GM19025 (cell line): ENCODE measurements around the gene MCEMP1.
"Not testable (repeated sequence)": the region's sequence is repeated elsewhere in the genome, so short reads cannot be mapped to it uniquely, and the experiment has no call there.

Source experiments
- ATAC-seq: cut with Tn5 transposase; IDR thresholded peaks from one replicate; pipeline ENCODE4 v1.9.1; 2021; ENCODE audit warnings: mild to moderate bottlenecking, low read depth, moderate library complexity; ENCODE audit not compliant: unreplicated experiment

Gene MCEMP1

DNA sequence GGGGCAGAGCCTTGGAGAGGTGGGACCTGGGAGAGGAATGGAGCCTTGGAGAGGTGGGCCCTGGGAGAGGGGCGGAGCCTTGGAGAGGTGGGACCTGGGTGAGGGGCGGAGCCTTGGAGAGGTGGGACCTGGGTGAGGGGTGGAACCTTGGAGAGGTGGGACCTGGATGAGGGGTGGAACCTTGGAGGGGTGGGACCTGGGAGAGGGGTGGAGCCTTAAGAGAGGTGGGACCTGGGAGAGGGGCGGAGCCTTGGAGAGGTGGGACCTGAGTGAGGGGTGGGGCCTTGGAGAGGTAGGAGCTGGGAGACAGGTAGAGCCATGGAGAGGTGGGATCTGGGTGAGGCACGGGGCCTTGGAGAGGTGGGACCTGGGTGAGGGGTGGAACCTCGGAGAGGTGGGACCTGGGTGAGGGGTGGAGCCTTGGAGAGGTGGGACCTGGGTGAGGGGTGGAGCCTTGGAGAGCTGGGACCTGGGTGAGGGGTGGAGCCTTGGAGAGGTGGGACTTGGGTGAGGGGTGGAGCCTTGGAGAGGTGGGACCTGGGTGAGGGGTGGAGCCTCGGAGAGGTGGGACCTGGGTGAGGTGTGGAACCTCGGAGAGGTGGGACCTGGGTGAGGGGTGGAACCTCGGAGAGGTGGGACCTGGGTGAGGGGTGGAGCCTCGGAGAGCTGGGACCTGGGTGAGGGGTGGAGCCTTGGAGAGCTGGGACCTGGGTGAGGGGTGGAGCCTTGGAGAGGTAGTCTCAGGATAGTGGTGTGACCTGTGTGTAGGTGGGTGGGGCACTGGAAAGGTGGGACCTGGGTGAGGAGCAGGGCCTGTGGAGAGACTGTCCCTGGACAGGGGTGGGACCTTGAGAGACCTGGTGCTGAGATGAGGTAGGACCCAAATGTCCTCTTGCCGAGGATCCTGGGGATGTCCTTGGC, 33.0 kb upstream of the MCEMP1 start:
- ATAC-seq, result not testable (repeated sequence)

DNA sequence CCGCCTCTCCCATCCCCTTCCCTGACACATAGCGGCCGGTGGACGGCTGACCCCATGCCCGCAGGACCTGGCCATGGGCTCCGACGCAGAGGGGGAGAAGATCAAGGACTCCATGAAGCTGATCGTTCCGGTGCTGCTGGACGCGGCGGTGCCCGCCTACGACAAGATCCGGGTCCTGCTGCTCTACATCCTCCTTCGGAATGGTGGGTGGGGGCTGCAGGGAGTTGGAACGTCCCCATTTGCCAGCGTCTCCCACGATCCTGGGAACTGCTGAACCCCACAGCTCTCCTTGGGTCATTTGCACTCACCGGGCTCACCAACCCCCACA, 32.4 kb upstream of the MCEMP1 start:
- no peak for ATAC-seq

DNA sequence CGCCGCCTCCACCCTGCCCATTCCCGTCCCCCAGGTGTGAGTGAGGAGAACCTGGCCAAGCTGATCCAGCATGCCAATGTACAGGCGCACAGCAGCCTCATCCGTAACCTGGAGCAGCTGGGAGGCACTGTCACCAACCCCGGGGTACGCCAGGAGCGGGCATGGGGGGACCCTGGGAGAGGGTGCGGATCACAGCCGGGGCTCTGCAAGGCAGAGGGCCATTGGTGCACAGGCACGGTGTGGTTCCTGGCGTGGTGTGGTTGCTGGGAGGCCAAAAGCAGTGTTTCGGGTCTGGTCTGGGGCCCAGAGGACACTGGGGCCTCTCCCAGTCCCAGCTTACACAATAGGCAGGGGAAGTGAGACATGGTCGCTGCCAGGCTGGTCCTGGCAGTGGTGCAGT, 31.7 kb upstream of the MCEMP1 start:
- no peak for ATAC-seq

DNA sequence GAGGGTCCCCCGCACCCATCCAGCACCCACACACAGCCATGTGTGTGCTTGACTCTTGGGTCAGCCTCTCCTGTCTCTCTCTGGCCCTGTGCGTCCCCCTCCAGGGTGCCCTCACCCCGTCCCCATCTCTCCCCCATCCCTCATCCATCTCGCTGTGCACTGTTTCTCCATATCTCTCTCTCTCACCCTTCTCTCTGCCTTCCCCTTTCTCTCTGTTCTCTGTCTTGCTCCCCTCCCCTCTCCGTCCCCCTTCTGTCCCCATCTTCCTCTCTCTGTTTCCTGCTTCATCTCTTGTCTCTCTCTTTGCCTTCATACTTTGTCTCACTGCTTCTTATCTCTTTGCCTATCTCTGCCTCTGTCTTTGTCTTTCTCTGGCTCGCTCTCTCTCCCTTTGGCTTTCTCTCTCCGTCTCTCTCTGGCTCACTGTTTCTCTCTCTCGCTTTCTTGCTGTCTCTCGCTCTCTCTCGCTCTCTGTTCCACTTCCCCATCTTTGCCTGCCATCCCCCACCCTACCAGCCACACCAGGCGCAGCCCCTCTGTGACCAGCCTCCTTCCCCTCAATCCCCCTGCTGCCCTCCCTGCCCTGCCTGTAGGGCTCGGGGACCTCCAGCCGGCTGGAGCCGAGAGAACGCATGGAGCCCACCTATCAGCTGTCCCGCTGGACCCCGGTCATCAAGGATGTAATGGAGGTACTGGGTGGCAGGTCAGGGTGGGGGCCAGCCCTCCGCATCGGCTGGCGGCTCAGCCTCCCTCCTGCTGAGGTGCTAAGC, 31.0 kb upstream of the MCEMP1 start:
- no peak for ATAC-seq

DNA sequence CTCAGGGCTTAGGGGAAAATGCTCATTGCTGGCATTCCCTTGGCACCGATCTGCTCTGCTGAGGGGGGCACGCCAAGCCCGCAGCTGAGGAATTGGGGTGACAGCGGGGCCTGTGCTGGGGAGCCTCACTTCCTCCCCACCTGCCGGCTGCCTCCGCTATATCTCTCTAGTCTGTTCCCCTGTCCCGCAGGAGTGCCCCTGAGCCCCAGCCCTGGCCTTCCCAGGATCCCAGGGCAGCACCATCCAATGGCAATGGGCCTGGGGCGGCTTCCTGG, 30.5 kb upstream of the MCEMP1 start:
- no peak for ATAC-seq

DNA sequence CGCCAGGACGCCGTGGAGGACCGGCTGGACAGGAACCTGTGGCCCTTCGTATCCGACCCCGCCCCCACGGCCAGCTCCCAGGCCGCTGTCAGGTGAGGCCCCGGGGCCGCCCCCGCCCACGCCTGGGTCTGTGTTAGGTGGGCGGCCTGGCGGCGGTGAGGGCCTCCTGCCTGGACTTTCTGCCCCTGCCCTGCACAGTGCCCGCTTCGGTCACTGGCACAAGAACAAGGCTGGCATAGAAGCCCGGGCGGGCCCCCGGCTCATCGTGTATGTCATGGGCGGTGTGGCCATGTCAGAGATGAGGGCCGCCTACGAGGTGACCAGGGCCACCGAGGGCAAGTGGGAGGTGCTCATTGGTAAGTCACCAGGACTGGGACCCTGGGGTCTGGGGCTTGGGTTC, 29.7 kb upstream of the MCEMP1 start:
- no peak for ATAC-seq

DNA sequence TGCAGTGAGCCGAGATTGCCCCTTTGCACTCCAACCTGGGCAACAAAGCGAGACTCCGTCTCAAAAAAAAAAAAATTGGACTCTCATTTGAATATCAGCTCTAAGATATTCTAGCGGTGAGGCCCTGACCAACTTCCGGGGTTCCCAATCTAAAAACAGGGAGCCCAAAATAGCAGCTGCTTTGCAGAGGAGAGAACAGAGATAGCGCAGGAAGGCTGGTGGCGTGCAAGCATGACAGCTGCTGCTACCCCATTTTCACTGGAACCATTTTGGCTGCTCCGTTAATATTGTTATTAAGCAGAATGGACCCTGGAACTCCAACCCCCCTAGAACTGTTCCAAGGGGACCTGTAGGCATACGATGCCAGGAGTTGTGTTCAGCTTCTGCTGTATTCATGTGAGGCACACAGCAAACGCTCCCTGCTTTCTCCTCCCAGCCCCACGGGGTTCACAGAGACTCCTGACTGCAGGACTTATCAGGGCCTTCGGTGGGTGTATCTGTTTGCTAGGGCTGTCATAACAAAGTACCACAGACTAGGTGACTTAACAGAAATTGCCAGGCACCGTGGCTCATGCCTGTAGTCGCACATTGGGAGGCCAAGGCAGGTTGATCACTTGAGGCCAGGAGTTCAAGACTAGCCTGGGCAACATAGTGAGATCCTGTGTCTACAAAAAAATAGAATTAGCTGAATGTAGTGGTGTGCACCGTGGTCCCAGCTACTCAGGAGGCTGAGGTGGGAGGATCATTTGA, 28.4 kb upstream of the MCEMP1 start:
- ATAC-seq, result no peak

DNA sequence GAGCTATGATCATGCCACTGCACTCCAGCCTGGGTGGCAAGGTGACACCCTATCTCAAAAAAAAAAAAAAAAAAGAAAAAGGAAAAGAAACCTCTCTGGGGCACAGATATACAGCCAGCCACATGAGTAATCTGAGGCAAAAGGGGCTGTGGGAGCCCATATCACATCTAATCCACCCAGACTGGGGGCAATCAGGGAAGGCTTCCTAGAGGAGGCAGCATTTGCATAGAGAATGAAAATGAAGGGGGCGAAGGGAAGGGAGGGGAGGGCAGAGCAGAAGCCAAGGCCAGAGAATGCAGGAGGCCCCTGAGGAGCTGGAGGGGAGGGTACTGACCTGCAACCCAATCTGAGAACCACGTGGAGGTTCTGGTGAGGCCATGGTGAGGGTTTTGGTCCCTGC, 26.7 kb upstream of the MCEMP1 start:
- ATAC-seq, result no peak

DNA sequence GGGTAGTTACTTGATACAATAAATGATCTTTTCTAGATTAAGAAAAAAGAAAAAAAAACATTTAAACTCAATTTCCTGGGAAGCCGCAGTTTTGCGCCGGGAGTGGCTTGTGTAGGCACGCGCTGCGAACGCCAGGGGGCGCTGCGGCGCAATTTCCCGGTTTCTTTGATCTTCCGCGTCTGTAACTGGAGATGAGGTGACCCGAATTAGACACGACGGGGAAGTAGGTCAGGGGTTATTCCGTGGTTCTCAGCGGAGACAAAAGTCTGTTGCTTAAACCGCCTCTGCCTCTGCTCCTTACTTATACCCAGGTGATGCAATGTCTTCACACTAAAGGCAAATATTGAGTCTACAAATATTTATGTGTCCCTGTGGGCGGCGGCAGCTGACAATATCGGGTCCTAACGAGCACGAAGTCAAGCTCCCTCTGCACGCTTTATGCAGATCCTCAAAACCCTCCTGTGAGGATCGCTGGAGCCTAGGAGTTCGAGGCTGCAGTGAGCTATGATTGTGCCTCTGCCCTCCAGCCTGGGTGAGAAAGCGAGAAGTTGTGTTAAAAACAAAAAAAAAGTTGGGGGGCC, 24.7 kb upstream of the MCEMP1 start:
- no peak for ATAC-seq

DNA sequence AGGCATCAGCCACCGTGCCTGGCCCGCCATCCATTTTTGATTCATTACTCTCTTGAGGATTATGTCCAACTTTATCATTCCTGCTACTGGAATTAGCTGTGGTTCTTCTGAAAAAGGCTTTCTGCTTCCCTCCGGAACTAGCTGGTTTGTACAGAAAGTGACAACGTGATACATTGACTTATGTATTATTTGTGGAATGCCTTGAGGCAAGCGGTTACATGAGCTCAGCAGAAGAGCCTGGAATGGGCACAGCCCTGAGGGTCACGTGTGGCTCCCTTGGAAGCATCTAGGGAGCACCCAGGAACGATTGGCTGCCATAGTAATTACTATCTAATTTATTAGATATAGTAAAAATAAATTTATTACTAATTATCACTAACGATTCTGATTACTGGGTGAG, 22.5 kb upstream of the MCEMP1 start:
- ATAC-seq, result no peak

DNA sequence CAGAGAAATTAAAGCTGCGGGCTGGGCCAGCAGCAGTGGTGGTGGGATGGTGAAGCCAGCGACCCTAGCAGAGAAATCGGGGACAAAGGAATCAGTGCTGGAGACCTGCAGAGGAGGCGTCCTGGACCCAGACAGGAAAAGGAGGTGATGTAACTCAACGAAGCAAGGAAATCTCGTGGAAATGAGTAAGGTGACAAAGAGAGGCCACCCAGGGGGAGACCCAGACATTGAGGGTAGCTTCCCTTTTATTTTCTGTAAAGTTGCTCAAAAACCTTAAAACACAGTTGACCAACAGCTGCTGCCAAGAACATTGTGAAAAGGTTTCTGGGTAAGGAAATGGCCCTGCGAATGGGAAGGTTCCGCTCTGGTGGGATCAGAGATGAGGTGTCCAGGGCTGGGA, 21.3 kb upstream of the MCEMP1 start:
- ATAC-seq, result no peak

DNA sequence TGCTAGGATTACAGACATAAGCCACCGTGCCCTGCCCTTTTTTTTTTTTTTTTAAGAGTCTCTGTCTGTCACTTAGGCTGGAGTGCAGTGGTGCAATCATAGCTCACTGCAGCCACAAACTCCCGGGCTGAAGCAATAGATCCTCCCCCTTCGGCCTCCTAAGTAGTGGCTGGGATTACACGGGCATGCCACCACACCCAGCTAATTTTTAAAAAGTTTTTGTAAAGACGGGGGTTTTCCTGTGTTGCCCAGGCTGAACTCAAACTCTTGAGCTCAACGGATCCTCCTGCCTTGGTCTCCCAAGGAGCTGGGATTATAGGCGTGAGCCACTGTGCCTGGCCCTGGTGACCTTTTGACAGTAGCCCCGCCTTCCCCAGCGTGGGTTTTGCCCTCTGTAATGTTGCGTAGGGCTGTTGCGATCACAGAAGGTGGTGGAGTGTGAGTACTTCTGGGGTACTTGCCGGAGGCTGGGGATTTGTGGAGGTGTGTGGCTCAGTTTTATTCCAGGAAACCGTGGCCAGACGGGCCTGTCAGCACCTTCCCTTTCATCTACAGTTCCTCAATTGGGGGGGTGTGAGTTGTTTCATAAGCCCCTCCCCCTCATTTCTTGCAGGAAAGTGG, 19.6 kb upstream of the MCEMP1 start:
- no peak for ATAC-seq

DNA sequence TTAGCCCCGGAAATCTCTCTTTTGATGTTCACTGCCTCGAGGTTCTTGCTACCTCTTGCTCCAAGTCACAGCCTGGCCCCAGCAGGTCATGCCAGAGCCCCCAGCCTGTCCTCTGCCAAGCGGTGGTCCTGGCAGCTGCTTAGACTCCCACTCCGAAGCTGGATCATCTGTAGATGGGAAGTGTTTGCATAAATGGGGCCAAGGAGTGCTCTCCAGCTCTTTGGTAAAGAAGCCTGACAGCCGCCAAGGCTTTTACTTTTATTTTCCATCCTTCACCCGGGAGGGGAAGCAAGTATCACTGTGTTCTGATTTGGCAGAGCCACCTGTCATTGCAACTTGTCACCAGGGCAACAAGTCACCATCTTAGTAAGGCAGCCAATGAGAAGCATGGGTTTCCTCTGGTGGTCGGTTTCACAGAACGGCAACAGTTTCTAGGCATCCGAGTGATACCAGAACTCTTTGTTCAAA, 18.6 kb upstream of the MCEMP1 start:
- ATAC-seq, result peak; percentile 64

DNA sequence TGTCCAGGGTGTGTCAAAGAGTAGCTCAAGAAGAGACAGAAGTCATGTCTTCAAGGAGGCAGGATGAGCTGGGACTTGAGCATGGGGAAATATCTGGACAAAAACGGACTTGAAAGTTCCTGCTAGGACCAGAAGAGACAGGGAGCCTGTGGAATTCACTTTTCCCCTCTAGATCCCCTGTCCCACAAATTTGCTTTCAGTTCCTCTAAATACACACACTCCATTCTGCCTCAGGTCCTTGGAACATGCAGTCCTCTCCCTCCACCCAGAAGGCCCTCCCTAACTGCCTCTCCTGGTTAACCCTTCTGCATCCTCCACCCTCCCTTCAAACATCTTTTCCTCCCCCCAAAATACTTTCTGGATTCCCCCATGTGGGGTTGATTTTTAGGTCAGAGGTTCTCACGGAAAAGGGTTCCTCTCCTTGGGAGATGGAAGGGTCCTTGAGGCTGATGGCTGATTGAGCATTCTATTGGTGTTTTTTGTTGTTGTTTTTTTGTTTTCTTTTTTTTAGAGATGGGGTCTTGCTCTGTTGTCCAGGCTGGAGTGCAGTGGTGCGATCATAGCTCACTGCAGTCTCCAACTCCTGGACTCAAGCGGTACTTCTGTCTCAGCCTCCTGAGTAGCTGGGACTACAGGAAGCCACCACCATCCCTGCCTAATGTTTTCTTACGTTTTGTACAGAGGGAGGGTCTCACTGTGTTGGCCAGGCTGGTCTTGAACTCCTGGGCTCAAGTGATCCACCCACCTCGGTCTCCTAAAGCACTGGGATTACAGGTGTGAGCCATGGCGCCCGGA, 14.9 kb upstream of the MCEMP1 start:
- ATAC-seq, result no peak

DNA sequence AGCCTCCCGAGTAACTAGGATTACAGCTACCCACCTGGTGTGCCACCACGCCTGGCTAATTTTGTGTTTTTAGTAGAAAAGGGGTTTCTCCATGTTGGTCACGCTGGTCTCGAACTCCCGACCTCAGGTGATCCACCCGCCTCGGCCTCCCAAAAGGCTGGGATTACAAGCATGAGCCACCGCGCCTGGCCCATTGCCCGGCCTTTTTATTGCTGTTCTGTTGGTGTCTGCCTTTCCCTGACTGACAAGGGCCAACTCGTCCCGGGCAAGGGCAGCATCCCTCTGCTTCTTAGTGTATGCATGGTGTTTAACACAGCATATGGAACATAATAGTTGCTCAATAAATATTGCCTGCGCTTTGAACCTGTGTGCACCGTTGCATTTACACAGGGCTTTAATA, 14.2 kb upstream of the MCEMP1 start:
- no peak for ATAC-seq

DNA sequence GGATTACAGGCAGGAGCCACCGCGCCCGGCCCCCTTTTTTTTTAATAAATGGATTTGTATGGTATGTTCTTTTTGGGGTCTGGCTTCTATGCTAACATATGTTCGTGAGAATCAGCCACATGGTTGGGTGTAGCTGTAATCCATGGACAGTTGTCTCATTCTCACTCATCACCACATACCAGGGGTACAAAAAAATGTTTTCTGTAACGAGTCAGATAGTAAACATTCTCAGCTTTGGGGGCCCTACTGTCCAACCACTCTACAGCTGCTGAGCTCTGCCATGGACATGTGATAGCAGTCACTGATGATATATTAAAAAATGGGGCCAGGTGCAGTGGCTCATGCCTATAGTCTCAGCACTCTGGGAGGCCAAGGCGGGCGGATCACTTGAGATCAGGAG, 13.2 kb upstream of the MCEMP1 start:
- ATAC-seq, result no peak

DNA sequence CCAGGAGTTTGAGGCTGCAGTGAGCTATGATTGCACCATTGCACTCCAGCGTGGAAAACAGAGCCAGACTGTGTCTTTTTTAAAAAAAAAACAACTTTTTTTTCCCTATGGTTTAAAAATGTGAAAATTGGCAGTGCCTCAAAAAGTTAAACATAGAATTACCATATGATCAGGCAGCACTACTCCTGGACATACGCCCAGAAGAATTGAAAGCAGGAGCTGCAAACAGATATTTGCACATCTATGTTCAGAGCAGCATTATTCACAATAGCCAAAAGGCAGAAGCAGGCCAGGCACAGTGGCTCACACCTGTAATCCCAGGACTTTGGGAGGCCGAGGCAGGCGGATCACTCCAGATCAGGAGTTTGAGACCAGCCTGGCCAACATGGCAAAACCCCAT, 11.8 kb upstream of the MCEMP1 start:
- ATAC-seq, result no peak

DNA sequence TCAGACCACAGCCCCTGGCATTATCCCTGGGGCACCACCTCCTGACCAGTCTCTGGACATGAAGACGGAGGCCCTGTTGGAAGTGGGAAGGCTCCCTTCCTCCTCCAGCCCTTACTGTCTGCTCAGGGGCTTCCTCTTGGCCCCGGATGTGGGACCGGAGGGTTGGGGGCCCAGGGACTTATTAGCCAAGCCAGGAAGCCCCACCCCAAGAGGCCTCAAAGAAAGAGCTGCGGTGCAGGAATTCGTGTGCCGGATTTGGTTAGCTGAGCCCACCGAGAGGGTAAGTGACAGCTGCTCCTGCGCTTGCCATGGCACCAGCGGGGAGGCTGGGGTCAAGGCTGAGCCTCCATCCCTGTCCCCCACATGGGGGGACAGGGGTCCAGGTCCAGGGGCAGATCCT, 8.0 kb upstream of the MCEMP1 start, which contains the start of gene RETN:
Gene RETN (plus strand): TSS at position 208 of the 400 bp plus-strand sequence. CDS start 278 bp downstream, outside the sequence.
- ATAC-seq, result no peak

DNA sequence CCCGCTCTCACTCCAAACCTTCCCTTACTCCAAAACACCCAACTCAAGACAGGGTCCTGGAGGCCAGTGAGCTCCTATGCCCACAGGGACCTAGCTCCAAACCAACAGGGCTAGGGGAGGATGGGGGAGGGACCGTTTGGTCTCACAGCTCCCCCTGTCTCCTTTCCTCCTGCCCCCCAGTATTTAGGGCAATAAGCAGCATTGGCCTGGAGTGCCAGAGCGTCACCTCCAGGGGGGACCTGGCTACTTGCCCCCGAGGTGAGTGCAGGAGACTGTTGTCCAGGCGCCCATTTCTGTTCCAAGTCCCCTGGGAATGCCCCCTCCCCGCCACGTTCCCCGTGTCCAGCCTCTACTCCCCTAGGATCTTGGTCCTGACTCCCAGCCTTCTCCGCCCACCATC, 7.2 kb upstream of the MCEMP1 start:
- ATAC-seq, result no peak
